Hematopoietic multipotent progenitor cell treated with erythropoietin and hydrocortisone succinate and interleukin-3 and kit ligand, for 15 days (in vitro differentiated cells): ENCODE data around the gene RPL36AL.

Source experiments
- DNase-seq: peaks from one replicate; pipeline ENCODE4 v3.0.0-alpha.2; 2015; ENCODE audit warnings: low spot score

Gene RPL36AL

GRCh38 chr14:49581209-49582112 lies 39.0 kb downstream of the RPL36AL start:
- no peak for DNase-seq

- no peak for DNase-seq
Measured at GRCh38 chr14:49579841-49580240, 40.6 kb downstream of the RPL36AL start.

DNA sequence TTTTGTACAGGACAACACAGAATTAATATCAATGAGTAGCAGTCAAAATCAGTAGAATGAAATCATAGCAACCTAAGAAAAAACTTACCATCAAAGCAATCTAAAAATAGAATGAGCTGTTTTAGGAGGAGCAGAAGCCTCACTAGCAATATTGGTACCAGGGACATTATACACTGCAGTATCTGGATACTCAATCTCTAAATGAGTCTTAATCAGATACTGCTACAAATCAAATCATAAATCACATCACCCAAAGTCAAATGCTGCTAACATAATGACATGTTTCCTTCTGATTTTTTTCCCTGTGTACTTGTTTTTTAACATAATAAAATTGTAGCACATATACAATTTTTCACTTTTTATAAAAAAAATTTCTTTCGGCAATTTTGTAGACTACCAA lies 42.3 kb downstream of the RPL36AL start:
- DNase-seq: no peak

DNA sequence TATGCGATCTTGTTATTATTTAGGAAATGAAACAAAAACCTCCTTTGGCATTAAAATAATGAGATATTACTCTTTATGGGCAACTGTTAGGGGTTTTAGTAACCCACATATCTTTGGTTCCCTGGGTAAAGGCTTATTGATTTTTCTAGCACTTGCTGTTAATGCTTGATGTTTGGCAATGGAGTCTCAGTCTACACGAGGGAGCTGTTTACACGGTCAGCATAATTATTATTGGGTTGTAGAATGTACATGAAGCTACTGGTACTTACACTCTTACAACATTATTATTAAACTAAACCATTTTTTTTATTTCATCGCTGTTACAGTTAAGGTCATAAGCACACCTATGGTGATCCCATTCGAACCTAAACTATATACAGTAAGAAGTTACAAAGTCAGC lies 46.4 kb downstream of the RPL36AL start:
- DNase-seq: no peak

- DNase-seq: no peak
Measured at GRCh38 chr14:49569281-49569680, 51.1 kb downstream of the RPL36AL start.
